ENCODE results near the gene RTF1.

GRCh38 chr15:41416742-41417417 lies at the start of gene RTF1:
- no peak for TF ChIP-seq CTCF (IDR thresholded peaks at IDR 0.05)
- peak in 1 of 2 donors; percentile 7 for TF ChIP-seq POLR2A (IDR thresholded peaks at IDR 0.05)

Measured in lower leg skin (tissue), 3 donors.